OCI-LY1 (cell line): ENCODE data around the gene TMEM51.

Experiments
- H2AFZ ChIP-seq: fragments of 200-600 bp; sonication (generic), shearing (Covaris generic); 2 replicates; pipeline ENCODE4 v1.6.0; 2014; ENCODE audit warnings: antibody characterized with exemption, mild to moderate bottlenecking, low read length
- H3F3A ChIP-seq: fragments of 200-600 bp; sonication (generic), shearing (Covaris generic); 2 replicates; pipeline ENCODE4 v1.6.0; 2014; ENCODE audit warnings: mild to moderate bottlenecking, antibody characterized with exemption, low read length, moderate library complexity; ENCODE audit not compliant: insufficient read depth
- H3K27ac ChIP-seq: fragments of 200-600 bp; sonication (generic); 2 replicates; pipeline ENCODE4 v1.5.1; 2014; ENCODE audit warnings: low read length, mixed run types, mild to moderate bottlenecking, low read depth; ENCODE audit not compliant: poor library complexity, severe bottlenecking
- H3K27me3 ChIP-seq: fragments of 200-600 bp; sonication (generic); 2 replicates; pipeline ENCODE4 v1.6.0; 2014; ENCODE audit warnings: antibody characterized with exemption, mild to moderate bottlenecking, low read length, moderate library complexity; ENCODE audit not compliant: insufficient read depth
- H3K36me3 ChIP-seq: fragments of 200-600 bp; sonication (generic); 2 replicates; pipeline ENCODE4 v1.6.1; 2014; ENCODE audit warnings: mild to moderate bottlenecking, antibody characterized with exemption, low read length, moderate library complexity, mixed read lengths; ENCODE audit not compliant: insufficient read depth
- H3K4me1 ChIP-seq: fragments of 200-600 bp; sonication (generic); 2 replicates; pipeline ENCODE4 v1.5.1; 2014; ENCODE audit warnings: mild to moderate bottlenecking, low read length, moderate library complexity; ENCODE audit not compliant: insufficient read depth, severe bottlenecking
- H3K4me2 ChIP-seq: fragments of 200-600 bp; sonication (generic), shearing (Covaris generic); 2 replicates; pipeline ENCODE4 v1.6.1; 2014; ENCODE audit warnings: low read length
- H3K4me3 ChIP-seq: fragments of 200-600 bp; sonication (generic); 2 replicates; pipeline ENCODE4 v1.5.1; 2014; ENCODE audit warnings: low read length, low read depth, mild to moderate bottlenecking, mixed read lengths; ENCODE audit not compliant: poor library complexity, severe bottlenecking
- H3K79me2 ChIP-seq: fragments of 200-600 bp; shearing (Covaris generic); 2 replicates; pipeline ENCODE4 v1.6.1; 2016; ENCODE audit warnings: mixed run types, low read length, mixed read lengths; ENCODE audit not compliant: insufficient read depth
- H3K9ac ChIP-seq: fragments of 200-600 bp; sonication (generic), shearing (Covaris generic); 2 replicates; pipeline ENCODE4 v1.6.1; 2014; ENCODE audit warnings: mild to moderate bottlenecking, low read length, mixed read lengths
- H3K9me2 ChIP-seq: fragments of 200-600 bp; sonication (generic), shearing (Covaris generic); 2 replicates; pipeline ENCODE4 v1.6.1; 2014; ENCODE audit warnings: low read depth, mild to moderate bottlenecking, low read length, mixed read lengths
- H3K9me3 ChIP-seq: fragments of 200-600 bp; shearing (Covaris generic); 2 replicates; pipeline ENCODE4 v1.6.1; 2014; ENCODE audit warnings: low read length, mixed read lengths
- H4K20me1 ChIP-seq: fragments of 200-600 bp; sonication (generic), shearing (Covaris generic); 2 replicates; pipeline ENCODE4 v1.6.0; 2016; ENCODE audit warnings: mild to moderate bottlenecking, low read length; ENCODE audit not compliant: insufficient read depth
- EZH2 ChIP-seq: fragments of 200-600 bp; sonication (generic), shearing (Covaris generic); IDR thresholded peaks from 2 replicates; pipeline ENCODE4 v1.8.0; 2017; ENCODE audit warnings: borderline replicate concordance, mixed run types, mild to moderate bottlenecking, antibody characterized with exemption, low read length, moderate library complexity, mixed read lengths
- TF ChIP-seq, protein P1 (sequence below): fragments of 200-600 bp; sonication (generic), shearing (Covaris generic); IDR thresholded peaks from 2 replicates; pipeline ENCODE4 v1.5.1; 2017; ENCODE audit warnings: mild to moderate bottlenecking, antibody characterized with exemption, low read length, moderate library complexity, mixed read lengths

Gene TMEM51

GRCh38 chr1:15196807-15197530, 43.4 kb downstream of the TMEM51 start:
- Histone ChIP-seq H3K4me1 (no peaks in the 10 kb centered on the region), H3K27ac (no peak overlapping the region), H3F3A (no peaks in the 10 kb centered on the region), H3K9me2 (no peaks in the 10 kb centered on the region), H3K4me3 (no peak overlapping the region), H3K79me2 (no peaks in the 10 kb centered on the region), H3K9me3 (no peaks in the 10 kb centered on the region), H2AFZ (no peak overlapping the region), H3K36me3 (no peaks in the 10 kb centered on the region), H3K9ac (no peak overlapping the region), H3K4me2 (no peak overlapping the region), H4K20me1 (no peaks in the 10 kb centered on the region), H3K27me3 (no peaks in the 10 kb centered on the region)
- TF ChIP-seq, protein P1, sequence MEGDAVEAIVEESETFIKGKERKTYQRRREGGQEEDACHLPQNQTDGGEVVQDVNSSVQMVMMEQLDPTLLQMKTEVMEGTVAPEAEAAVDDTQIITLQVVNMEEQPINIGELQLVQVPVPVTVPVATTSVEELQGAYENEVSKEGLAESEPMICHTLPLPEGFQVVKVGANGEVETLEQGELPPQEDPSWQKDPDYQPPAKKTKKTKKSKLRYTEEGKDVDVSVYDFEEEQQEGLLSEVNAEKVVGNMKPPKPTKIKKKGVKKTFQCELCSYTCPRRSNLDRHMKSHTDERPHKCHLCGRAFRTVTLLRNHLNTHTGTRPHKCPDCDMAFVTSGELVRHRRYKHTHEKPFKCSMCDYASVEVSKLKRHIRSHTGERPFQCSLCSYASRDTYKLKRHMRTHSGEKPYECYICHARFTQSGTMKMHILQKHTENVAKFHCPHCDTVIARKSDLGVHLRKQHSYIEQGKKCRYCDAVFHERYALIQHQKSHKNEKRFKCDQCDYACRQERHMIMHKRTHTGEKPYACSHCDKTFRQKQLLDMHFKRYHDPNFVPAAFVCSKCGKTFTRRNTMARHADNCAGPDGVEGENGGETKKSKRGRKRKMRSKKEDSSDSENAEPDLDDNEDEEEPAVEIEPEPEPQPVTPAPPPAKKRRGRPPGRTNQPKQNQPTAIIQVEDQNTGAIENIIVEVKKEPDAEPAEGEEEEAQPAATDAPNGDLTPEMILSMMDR, result no peak
- TF ChIP-seq EZH2, result no peak

DNA sequence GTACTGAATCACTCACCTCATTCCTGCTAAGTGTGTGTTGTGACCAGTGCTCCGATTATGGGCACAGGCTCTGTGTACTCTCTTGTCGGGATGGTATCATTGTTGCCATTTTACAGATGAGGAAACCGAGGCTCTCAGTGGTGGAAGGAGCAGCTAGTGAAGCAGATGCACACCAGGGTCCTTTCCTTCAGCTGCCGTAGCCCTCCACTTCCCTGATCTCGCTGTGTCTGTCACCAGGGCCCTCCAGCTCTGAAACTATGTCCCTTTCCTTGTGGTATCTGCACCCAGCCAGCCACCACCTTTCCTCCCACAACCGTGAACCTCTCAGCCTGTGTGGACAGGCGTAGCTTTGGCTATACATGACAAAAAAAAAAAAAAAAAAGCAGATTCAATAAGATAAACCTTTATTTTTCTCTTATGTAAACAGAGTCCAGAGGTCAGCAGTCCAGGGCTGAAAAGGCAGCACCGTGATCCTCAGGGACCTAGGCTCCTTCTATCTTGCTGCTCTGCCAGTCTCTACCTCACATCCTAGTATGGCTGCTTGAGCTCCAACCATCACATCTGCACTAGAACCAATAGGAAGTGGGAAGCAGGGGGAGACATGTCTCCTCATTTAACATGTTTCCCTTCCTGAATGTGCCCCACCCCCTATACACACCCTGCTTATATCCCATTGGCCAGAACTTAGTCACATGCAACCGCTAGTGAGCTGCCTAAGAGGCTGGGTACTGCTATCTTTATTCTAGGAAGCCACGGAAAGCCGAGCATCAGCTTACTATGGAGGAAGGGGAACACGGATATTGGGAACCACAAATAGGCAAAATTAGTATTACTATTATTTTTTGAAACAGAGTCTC, 44.3 kb downstream of the TMEM51 start:
- TF ChIP-seq, protein P1, result no peak
- no peak for TF ChIP-seq EZH2
- H3K4me1 ChIP-seq, result no peaks in the 10 kb centered on the region
- no peaks in the 10 kb centered on the region for H4K20me1 ChIP-seq
- no peak overlapping the region for H3K4me2 ChIP-seq
- no peaks in the 10 kb centered on the region for H3K36me3 ChIP-seq
- H2AFZ ChIP-seq, result no peak overlapping the region
- H3K4me3 ChIP-seq, result no peak overlapping the region
- H3K9ac ChIP-seq, result no peak overlapping the region
- no peaks in the 10 kb centered on the region for H3K9me3 ChIP-seq
- H3K79me2 ChIP-seq, result no peaks in the 10 kb centered on the region
- H3K27me3 ChIP-seq, result no peaks in the 10 kb centered on the region
- no peak overlapping the region for H3K27ac ChIP-seq
- H3F3A ChIP-seq, result no peaks in the 10 kb centered on the region
- H3K9me2 ChIP-seq, result no peaks in the 10 kb centered on the region

DNA sequence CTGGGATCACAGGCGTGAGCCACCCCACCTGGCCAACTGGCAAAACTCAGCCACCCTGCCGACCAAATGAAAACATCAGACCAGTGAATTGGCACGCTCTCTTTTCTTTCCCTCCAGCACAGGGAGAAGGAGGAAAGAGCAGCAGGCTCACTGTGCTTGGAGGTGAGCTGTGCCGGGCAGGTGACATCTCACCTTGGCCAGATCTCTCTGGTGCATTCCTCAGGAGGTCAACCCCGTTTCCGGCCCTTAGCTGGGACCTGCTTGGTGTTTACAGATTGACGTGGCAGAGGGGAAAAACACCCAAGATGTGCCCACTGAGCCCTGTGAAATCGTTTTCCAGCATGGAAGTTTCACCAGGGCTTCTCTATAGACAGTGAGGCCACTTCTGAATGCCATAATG, 45.1 kb downstream of the TMEM51 start:
- H3K4me3 ChIP-seq, result no peak overlapping the region
- no peaks in the 10 kb centered on the region for H3K4me1 ChIP-seq
- H3K9me3 ChIP-seq, result no peaks in the 10 kb centered on the region
- no peaks in the 10 kb centered on the region for H3K36me3 ChIP-seq
- no peak overlapping the region for H2AFZ ChIP-seq
- no peaks in the 10 kb centered on the region for H3K79me2 ChIP-seq
- H3K9me2 ChIP-seq, result no peaks in the 10 kb centered on the region
- H3K27ac ChIP-seq, result no peak overlapping the region
- no peaks in the 10 kb centered on the region for H3F3A ChIP-seq
- H4K20me1 ChIP-seq, result no peaks in the 10 kb centered on the region
- no peak overlapping the region for H3K9ac ChIP-seq
- H3K27me3 ChIP-seq, result no peaks in the 10 kb centered on the region
- TF ChIP-seq, protein P1, result no peak
- no peak for TF ChIP-seq EZH2
- no peak overlapping the region for H3K4me2 ChIP-seq
